GM06990 (cell line): ENCODE measurements around the gene NDUFA11.

Experiments
- DNase-seq: peaks from one replicate; pipeline ENCODE4 v3.0.0-alpha.2; 2011; ENCODE audit not compliant: insufficient read length; ENCODE audit errors: extremely low read depth
- H3K27me3 ChIP-seq: replicated peaks from 2 replicates; pipeline ENCODE4 v1.6.0; 2011; ENCODE audit warnings: low read length; ENCODE audit not compliant: control insufficient read depth, insufficient read depth
- H3K36me3 ChIP-seq: 2 replicates; pipeline ENCODE4 v1.5.1; 2011; ENCODE audit warnings: low read length; ENCODE audit not compliant: control insufficient read depth, insufficient read depth
- H3K4me3 ChIP-seq: replicated peaks from 2 replicates; pipeline ENCODE4 v1.5.1; 2011; ENCODE audit warnings: low read depth, mild to moderate bottlenecking, control low read depth, low read length
- TF ChIP-seq, protein P1 (sequence below): IDR thresholded peaks from 2 replicates; pipeline ENCODE4 v1.5.1; 2011; ENCODE audit warnings: low read length, control low read depth, mild to moderate bottlenecking, inconsistent platforms; ENCODE audit not compliant: insufficient read depth, poor library complexity, severe bottlenecking

Gene NDUFA11

DNA sequence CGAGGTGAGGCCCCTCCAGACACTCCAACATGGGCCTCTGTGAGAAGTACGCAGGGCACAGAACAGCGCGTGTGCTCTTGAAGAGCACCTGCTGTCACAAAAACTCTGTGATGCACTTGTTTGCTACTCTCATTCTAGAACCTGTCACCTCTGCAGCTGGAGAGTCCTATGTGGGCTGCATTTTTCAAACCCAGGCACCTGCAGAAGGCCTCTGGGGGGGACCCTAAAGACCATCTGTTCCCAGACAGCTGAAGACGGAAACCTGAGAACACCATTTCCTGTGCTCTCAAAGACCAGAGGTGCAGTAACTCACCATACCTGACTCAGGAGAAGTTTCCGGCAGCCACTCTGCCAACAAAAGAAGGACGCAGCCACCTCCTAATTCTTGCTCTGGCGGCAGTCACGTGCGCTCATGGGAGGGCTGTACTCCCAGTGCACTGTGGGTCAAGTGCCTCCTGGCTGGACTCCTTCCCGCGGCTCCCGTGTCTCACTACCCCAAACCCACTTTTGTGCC is 46.3 kb upstream of the NDUFA11 start:
- TF ChIP-seq, protein P1, sequence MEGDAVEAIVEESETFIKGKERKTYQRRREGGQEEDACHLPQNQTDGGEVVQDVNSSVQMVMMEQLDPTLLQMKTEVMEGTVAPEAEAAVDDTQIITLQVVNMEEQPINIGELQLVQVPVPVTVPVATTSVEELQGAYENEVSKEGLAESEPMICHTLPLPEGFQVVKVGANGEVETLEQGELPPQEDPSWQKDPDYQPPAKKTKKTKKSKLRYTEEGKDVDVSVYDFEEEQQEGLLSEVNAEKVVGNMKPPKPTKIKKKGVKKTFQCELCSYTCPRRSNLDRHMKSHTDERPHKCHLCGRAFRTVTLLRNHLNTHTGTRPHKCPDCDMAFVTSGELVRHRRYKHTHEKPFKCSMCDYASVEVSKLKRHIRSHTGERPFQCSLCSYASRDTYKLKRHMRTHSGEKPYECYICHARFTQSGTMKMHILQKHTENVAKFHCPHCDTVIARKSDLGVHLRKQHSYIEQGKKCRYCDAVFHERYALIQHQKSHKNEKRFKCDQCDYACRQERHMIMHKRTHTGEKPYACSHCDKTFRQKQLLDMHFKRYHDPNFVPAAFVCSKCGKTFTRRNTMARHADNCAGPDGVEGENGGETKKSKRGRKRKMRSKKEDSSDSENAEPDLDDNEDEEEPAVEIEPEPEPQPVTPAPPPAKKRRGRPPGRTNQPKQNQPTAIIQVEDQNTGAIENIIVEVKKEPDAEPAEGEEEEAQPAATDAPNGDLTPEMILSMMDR: no peak
- Histone ChIP-seq H3K27me3 (no peaks in the 10 kb centered on the region), H3K4me3 (no peak overlapping the region), H3K36me3 (peaks cover 6% of the 10 kb centered on the region)
- DNase-seq: no peak

DNA sequence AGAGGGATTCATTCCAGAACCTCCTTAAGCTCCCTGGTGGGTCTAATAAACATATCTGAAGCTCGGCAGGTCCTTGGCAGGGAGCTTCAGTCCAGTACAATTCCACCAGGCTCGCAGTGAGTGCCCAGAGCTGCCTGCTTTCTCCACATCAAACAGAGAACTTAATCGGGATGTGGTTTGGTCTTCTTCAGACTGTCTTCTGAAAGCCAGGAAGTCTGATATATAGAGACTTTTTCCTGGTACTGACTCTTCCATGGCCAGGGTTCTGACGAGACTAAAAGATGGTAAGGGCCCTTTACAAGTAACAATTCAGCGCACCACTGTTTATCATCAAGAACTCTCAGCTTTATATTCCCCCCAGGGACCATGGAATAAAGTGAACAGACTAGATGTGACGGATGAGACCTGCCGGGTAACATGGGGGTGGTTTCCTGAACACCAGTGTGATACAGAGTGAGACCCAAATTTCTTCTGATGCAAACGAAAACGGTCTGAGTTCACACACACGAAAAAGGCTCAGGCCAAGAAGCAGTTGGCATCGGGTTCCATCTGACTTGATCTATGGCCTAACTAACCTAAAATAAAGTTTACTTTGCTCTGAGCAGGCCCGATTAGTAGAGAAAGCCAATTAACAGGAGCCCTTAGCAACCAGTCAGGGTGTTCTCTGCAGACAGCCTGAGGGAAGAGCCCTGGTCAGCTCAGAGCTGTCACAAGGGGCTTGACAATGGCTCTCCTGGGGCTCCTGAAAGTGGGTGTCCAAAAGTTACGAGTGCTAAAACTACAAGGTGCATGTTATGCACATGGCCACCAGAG is 45.4 kb upstream of the NDUFA11 start:
- TF ChIP-seq, protein P1: no peak
- Histone ChIP-seq H3K36me3 (peaks cover 7% of the 10 kb centered on the region), H3K4me3 (no peak overlapping the region)

DNA sequence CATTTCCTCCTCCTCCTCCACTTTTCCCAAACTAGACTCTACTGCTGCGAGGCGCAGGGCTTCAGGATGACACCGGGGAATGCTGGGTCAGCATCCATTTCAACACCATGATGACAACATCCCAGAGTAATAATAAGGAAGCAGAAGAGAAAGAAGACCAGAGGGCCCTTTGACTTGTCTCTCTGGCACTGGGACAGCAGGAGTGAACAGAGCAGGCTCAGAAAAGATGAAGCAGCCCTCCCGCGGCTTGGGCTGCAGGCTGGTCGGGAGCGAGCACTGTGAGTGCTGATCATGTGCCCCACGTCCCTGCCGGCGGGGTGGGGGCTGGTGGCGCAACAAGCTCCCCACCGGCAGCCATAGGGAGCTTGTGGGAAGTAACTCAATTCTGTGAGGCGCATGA is 43.8 kb upstream of the NDUFA11 start:
- TF ChIP-seq, protein P1: no peak
- no peaks in the 10 kb centered on the region for H3K27me3 ChIP-seq
- no peak overlapping the region for H3K4me3 ChIP-seq
- peaks cover 9% of the 10 kb centered on the region for H3K36me3 ChIP-seq
- DNase-seq: no peak

More for the DNA sequence above, 45.4 kb upstream of the NDUFA11 start:
- DNase-seq: no peak
- no peaks in the 10 kb centered on the region for H3K27me3 ChIP-seq

DNA sequence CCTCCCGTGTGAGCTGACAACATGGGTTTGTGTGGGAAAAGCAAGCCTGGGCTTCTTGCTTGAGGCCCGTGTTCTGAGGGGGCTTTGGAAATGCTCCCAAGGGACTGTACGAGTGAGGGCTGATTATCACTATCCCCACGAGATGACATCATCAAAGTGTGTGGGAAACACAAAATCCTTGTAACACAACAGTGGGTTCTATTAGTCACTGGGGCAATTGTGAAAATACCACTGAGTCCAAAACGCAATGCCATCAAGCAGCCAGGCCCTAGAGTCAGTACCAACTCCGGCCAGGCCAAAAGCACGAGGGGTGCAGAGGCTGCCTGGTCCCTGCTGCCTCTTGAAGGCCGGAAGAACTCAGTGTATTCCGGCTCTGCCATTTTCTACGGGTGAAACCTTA is 40.0 kb upstream of the NDUFA11 start:
- H3K36me3 ChIP-seq: peaks cover 23% of the 10 kb centered on the region
- no peak for DNase-seq

DNA sequence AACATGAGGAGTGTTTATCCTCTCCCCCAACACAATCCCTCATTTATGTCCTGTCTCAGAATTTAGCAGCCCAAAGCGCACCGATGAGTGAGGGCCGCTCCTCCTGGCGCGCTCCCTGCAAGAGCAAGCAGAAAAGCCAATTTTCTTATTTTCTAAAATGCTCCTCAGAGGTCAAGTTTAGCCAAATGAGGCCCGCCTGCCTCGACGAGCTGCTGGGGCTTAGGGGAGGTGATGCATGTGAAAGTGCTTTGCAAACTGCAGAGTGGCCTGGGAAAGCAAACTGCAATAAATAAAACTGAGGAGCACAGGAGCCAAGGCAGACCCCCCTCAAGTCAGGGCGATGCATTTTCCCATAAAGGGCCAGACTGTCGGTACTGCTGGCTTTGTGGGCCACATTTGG is 39.5 kb upstream of the NDUFA11 start:
- Histone ChIP-seq H3K36me3 (peaks cover 21% of the 10 kb centered on the region), H3K27me3 (no peaks in the 10 kb centered on the region), H3K4me3 (no peak overlapping the region)
- TF ChIP-seq, protein P1: no peak
- no peak for DNase-seq

More for the DNA sequence above, 40.0 kb upstream of the NDUFA11 start:
- H3K27me3 ChIP-seq: no peaks in the 10 kb centered on the region
- TF ChIP-seq, protein P1: no peak
- H3K4me3 ChIP-seq: no peak overlapping the region
